ENCODE results near the gene MAEL. TPM values are rescaled to one million over a fixed set of nuclear protein-coding genes. Genes with fewer than 3 reads are reported as not detected.

MAEL gene
- total and polyA plus RNA-seq, 7 experiments from 2014 or later = not detected

- peak within 1 kb of the TSS; percentile 30 to 84 (median 51) for H3K27ac Mint-ChIP-seq
- Histone ChIP-seq H3K27ac (ENCODE audit: low read depth, low read length) (peak within 1 kb of the TSS; percentile 54), H3K27me3 (ENCODE audit: control insufficient read depth in 2 of 2, insufficient read depth in 2 of 2, low read length in 2 of 2) (peaks cover 0 to 5% of the 10 kb centered on the region in 2 donors), H3K4me3 (ENCODE audit: low read length) (peak within 1 kb of the TSS; percentile 71), H3K9me3 (ENCODE audit: control insufficient read depth in 2 of 3, low read length in 3 of 3) (no peaks in the 10 kb centered on the region), H3K4me1 (ENCODE audit: control insufficient read depth in 2 of 2, insufficient read depth in 2 of 2, low read length in 2 of 2) (peaks cover 4 to 9% of the 10 kb centered on the region in 2 donors), H3K36me3 (ENCODE audit: control insufficient read depth in 2 of 3, insufficient read depth in 3 of 3, low read length in 3 of 3) (peaks cover 0 to 3% (median 0%) of the 10 kb centered on the region in 3 experiments)
- H3K27me3 Mint-ChIP-seq = peaks cover 13 to 31% (median 24%) of the 10 kb centered on the region in 5 donors
- H3K9me3 Mint-ChIP-seq = no peaks in the 10 kb centered on the region
- POLR2A ChIA-PET = no interaction called here
- peak within 1 kb of the TSS; percentile 73 to 98 (median 88) for H3K4me3 Mint-ChIP-seq
- ATAC-seq = peak; percentile 88
- H3K36me3 Mint-ChIP-seq = peaks cover 0 to 1% (median 0%) of the 10 kb centered on the region in 5 donors
- peak; percentile 25 to 72 (median 44) for DNase-seq
- intact Hi-C loops (cut with micrococcal nuclease) = loop anchor here (1.0 to 10.0 kb wide), 9 partner anchors 65 to 579 kb away; partner anchors contain the start of genes POU2F1 (in 2 of the 2), TADA1 (in 2 of the 2) and CREG1 (in 1 of the 2)
- CTCF ChIA-PET = interaction anchor here (1.4 kb wide), 1 partner anchor 83 kb away, joined by 5 read pairs; no protein-coding TSS in a partner anchor
- H3K4me1 Mint-ChIP-seq = peaks cover 19 to 46% (median 24%) of the 10 kb centered on the region in 7 donors
Measured at GRCh38 chr1:166975361-166976129, 13.5 kb upstream of the MAEL start, which contains the start of gene ILDR2. ILDR2 (minus strand) TSS chr1:166975540; CDS start chr1:166975268, 272 bp downstream.

GRCh38 chr1:166977951-166978350, 11.1 kb upstream of the MAEL start:
- no peak for DNase-seq
- Mint-ChIP-seq H3K4me1 (peaks cover 12 to 25% (median 19%) of the 10 kb centered on the region in 7 donors), H3K36me3 (peaks cover 0 to 1% (median 0%) of the 10 kb centered on the region in 5 donors), H3K27me3 (peaks cover 5 to 24% (median 14%) of the 10 kb centered on the region in 5 donors), H3K27ac (no peak overlapping the region), H3K9me3 (no peaks in the 10 kb centered on the region), H3K4me3 (no peak overlapping the region)
- Histone ChIP-seq H3K4me1 (ENCODE audit: control insufficient read depth in 2 of 2, insufficient read depth in 2 of 2, low read length in 2 of 2) (peaks cover 4 to 9% of the 10 kb centered on the region in 2 donors), H3K36me3 (ENCODE audit: control insufficient read depth in 2 of 3, insufficient read depth in 3 of 3, low read length in 3 of 3) (peaks cover 0 to 3% (median 0%) of the 10 kb centered on the region in 3 experiments), H3K27me3 (ENCODE audit: control insufficient read depth in 2 of 2, insufficient read depth in 2 of 2, low read length in 2 of 2) (no peaks in the 10 kb centered on the region), H3K27ac (ENCODE audit: low read depth, low read length) (no peak overlapping the region), H3K9me3 (ENCODE audit: control insufficient read depth in 2 of 3, low read length in 3 of 3) (no peaks in the 10 kb centered on the region), H3K4me3 (ENCODE audit: low read length) (no peak overlapping the region)
- POLR2A ChIA-PET = interaction anchor here (0.8 kb wide), 1 partner anchor 102 kb away, joined by 3 read pairs; the partner anchor contains the start of gene TADA1
- no peak for ATAC-seq
- CTCF ChIA-PET = no interaction called here
- intact Hi-C loops (cut with micrococcal nuclease) = loop anchor here (5.0 to 10.0 kb wide), 4 partner anchors 64 to 577 kb away; partner anchors contain the start of genes CREG1 (in 1 of the 2), POU2F1 (in 1 of the 2) and TADA1 (in 1 of the 2)

GRCh38 chr1:166978821-166979220, 10.3 kb upstream of the MAEL start:
- H3K9me3 Mint-ChIP-seq = no peaks in the 10 kb centered on the region
- no peaks in the 10 kb centered on the region for H3K9me3 ChIP-seq (ENCODE audit: control insufficient read depth in 2 of 3, low read length in 3 of 3)
- H3K36me3 ChIP-seq (ENCODE audit: control insufficient read depth in 2 of 3, insufficient read depth in 3 of 3, low read length in 3 of 3) = peaks cover 0 to 3% (median 0%) of the 10 kb centered on the region in 3 experiments
- no peak for ATAC-seq
- peaks cover 4 to 9% of the 10 kb centered on the region in 2 donors for H3K4me1 ChIP-seq (ENCODE audit: control insufficient read depth in 2 of 2, insufficient read depth in 2 of 2, low read length in 2 of 2)
- POLR2A ChIA-PET = interaction anchor here (0.8 kb wide), 1 partner anchor 103 kb away, joined by 3 read pairs; the partner anchor contains the start of gene TADA1
- peaks cover 5 to 24% (median 11%) of the 10 kb centered on the region in 5 donors for H3K27me3 Mint-ChIP-seq
- no peak for DNase-seq
- intact Hi-C loops (cut with micrococcal nuclease) = loop anchor here (5.0 to 10.0 kb wide), 4 partner anchors 63 to 576 kb away; partner anchors contain the start of genes CREG1 (in 1 of the 2), POU2F1 (in 1 of the 2) and TADA1 (in 1 of the 2)
- no peak overlapping the region for H3K4me3 Mint-ChIP-seq
- no peak overlapping the region for H3K4me3 ChIP-seq (ENCODE audit: low read length)
- CTCF ChIA-PET = interaction anchor here (1.1 kb wide), 1 partner anchor 82 kb away, joined by 4 read pairs; no protein-coding TSS in a partner anchor
- H3K27ac ChIP-seq (ENCODE audit: low read depth, low read length) = no peak overlapping the region
- H3K27me3 ChIP-seq (ENCODE audit: control insufficient read depth in 2 of 2, insufficient read depth in 2 of 2, low read length in 2 of 2) = no peaks in the 10 kb centered on the region
- peaks cover 12 to 20% (median 19%) of the 10 kb centered on the region in 7 donors for H3K4me1 Mint-ChIP-seq
- H3K27ac Mint-ChIP-seq = no peak overlapping the region
- H3K36me3 Mint-ChIP-seq = peaks cover 0 to 1% (median 0%) of the 10 kb centered on the region in 5 donors

GRCh38 chr1:166980383-166980782, 8.7 kb upstream of the MAEL start:
- CTCF ChIA-PET = interaction anchor here (0.7 kb wide), 1 partner anchor 610 kb away, joined by 3 read pairs; no protein-coding TSS in a partner anchor
- Histone ChIP-seq H3K4me1 (ENCODE audit: control insufficient read depth in 2 of 2, insufficient read depth in 2 of 2, low read length in 2 of 2) (no peaks in the 10 kb centered on the region), H3K27me3 (ENCODE audit: control insufficient read depth in 2 of 2, insufficient read depth in 2 of 2, low read length in 2 of 2) (no peaks in the 10 kb centered on the region), H3K27ac (ENCODE audit: low read depth, low read length) (no peak overlapping the region), H3K36me3 (ENCODE audit: control insufficient read depth in 2 of 3, insufficient read depth in 3 of 3, low read length in 3 of 3) (peaks cover 0 to 3% (median 0%) of the 10 kb centered on the region in 3 experiments), H3K4me3 (ENCODE audit: low read length) (no peak overlapping the region), H3K9me3 (ENCODE audit: control insufficient read depth in 2 of 3, low read length in 3 of 3) (no peaks in the 10 kb centered on the region)
- ATAC-seq = no peak
- H3K27ac Mint-ChIP-seq = no peak overlapping the region
- peaks cover 5 to 13% (median 8%) of the 10 kb centered on the region in 7 donors for H3K4me1 Mint-ChIP-seq
- no peak overlapping the region for H3K4me3 Mint-ChIP-seq
- intact Hi-C loops (cut with micrococcal nuclease) = no loop called here
- DNase-seq = no peak
- peaks cover 0 to 27% (median 2%) of the 10 kb centered on the region in 5 donors for H3K27me3 Mint-ChIP-seq
- no peaks in the 10 kb centered on the region for H3K9me3 Mint-ChIP-seq
- H3K36me3 Mint-ChIP-seq = peaks cover 0 to 2% (median 0%) of the 10 kb centered on the region in 5 donors
- POLR2A ChIA-PET = no interaction called here

GRCh38 chr1:166980818-166981217, 8.3 kb upstream of the MAEL start:
- DNase-seq = no peak
- H3K4me1 ChIP-seq (ENCODE audit: control insufficient read depth in 2 of 2, insufficient read depth in 2 of 2, low read length in 2 of 2) = no peaks in the 10 kb centered on the region
- Mint-ChIP-seq H3K9me3 (peaks cover 0 to 4% (median 0%) of the 10 kb centered on the region in 11 donors), H3K4me1 (peaks cover 5 to 12% (median 8%) of the 10 kb centered on the region in 7 donors), H3K36me3 (peaks cover 0 to 2% (median 0%) of the 10 kb centered on the region in 5 donors), H3K4me3 (no peak overlapping the region), H3K27me3 (peaks cover 2 to 31% (median 7%) of the 10 kb centered on the region in 5 donors), H3K27ac (no peak overlapping the region)
- no peak overlapping the region for H3K4me3 ChIP-seq (ENCODE audit: low read length)
- intact Hi-C loops (cut with micrococcal nuclease) = no loop called here
- ChIA-PET CTCF (interaction anchor here (0.7 kb wide), 1 partner anchor 609 kb away, joined by 3 read pairs; no protein-coding TSS in a partner anchor), POLR2A (no interaction called here)
- no peak overlapping the region for H3K27ac ChIP-seq (ENCODE audit: low read depth, low read length)
- no peaks in the 10 kb centered on the region for H3K27me3 ChIP-seq (ENCODE audit: control insufficient read depth in 2 of 2, insufficient read depth in 2 of 2, low read length in 2 of 2)
- H3K36me3 ChIP-seq (ENCODE audit: control insufficient read depth in 2 of 3, insufficient read depth in 3 of 3, low read length in 3 of 3) = no peaks in the 10 kb centered on the region
- no peak for ATAC-seq
- no peaks in the 10 kb centered on the region for H3K9me3 ChIP-seq (ENCODE audit: control insufficient read depth in 2 of 3, low read length in 3 of 3)

- Mint-ChIP-seq H3K27ac (no peak overlapping the region), H3K4me3 (no peak overlapping the region), H3K4me1 (peaks cover 0 to 6% (median 0%) of the 10 kb centered on the region in 7 donors), H3K9me3 (peaks cover 0 to 8% (median 0%) of the 10 kb centered on the region in 11 donors), H3K36me3 (peaks cover 0 to 2% (median 0%) of the 10 kb centered on the region in 5 donors), H3K27me3 (peaks cover 10 to 35% (median 13%) of the 10 kb centered on the region in 5 donors)
- Histone ChIP-seq H3K27me3 (ENCODE audit: control insufficient read depth in 2 of 2, insufficient read depth in 2 of 2, low read length in 2 of 2) (no peaks in the 10 kb centered on the region), H3K9me3 (ENCODE audit: control insufficient read depth in 2 of 3, low read length in 3 of 3) (no peaks in the 10 kb centered on the region), H3K36me3 (ENCODE audit: control insufficient read depth in 2 of 3, insufficient read depth in 3 of 3, low read length in 3 of 3) (no peaks in the 10 kb centered on the region), H3K27ac (ENCODE audit: low read depth, low read length) (no peak overlapping the region), H3K4me3 (ENCODE audit: low read length) (no peak overlapping the region), H3K4me1 (ENCODE audit: control insufficient read depth in 2 of 2, insufficient read depth in 2 of 2, low read length in 2 of 2) (no peaks in the 10 kb centered on the region)
- DNase-seq (no peak), ATAC-seq (no peak)
- POLR2A ChIA-PET = interaction anchor here (1.0 kb wide), 1 partner anchor 13 kb away, joined by 3 read pairs; no protein-coding TSS in a partner anchor
- intact Hi-C loops (cut with micrococcal nuclease) = no loop called here
- CTCF ChIA-PET = no interaction called here
Measured at GRCh38 chr1:166981589-166981988, 7.5 kb upstream of the MAEL start.
